RWPE2 (cell line): Measurements from ENCODE around the gene SLC26A6.

Source experiments
- ATAC-seq: fragments of 200-7000 bp; cut with Tn5 transposase; 3 replicates; pipeline ENCODE4 v1.9.1; 2021; ENCODE audit warnings: low read depth
- DNase-seq: peaks from one replicate; pipeline ENCODE4 v3.0.0-alpha.2; 2020; ENCODE audit warnings: low spot score
- H3K27ac ChIP-seq: fragments of 450-650 bp; 2 replicates; pipeline ENCODE4 v1.5.1; 2017; ENCODE audit warnings: mild to moderate bottlenecking; ENCODE audit not compliant: poor library complexity, severe bottlenecking
- H3K27me3 ChIP-seq: fragments of 250-450 bp; sonication (Bioruptor Pico); 2 replicates; pipeline ENCODE4 v1.5.1; 2021; ENCODE audit warnings: mild to moderate bottlenecking, moderate library complexity; ENCODE audit not compliant: insufficient read depth, poor library complexity, severe bottlenecking
- H3K36me3 ChIP-seq: fragments of 250-450 bp; sonication (Bioruptor Pico); 2 replicates; pipeline ENCODE4 v1.5.1; 2020; ENCODE audit warnings: low read depth, mild to moderate bottlenecking, moderate library complexity
- H3K4me1 ChIP-seq: fragments of 250-450 bp; sonication (Bioruptor Pico); 2 replicates; pipeline ENCODE4 v1.5.1; 2021; ENCODE audit warnings: mild to moderate bottlenecking, moderate library complexity; ENCODE audit not compliant: insufficient read depth, poor library complexity, severe bottlenecking
- H3K4me3 ChIP-seq: fragments of 250-450 bp; sonication (Bioruptor Pico); 2 replicates; pipeline ENCODE4 v1.5.1; 2021; ENCODE audit warnings: mild to moderate bottlenecking, moderate library complexity; ENCODE audit not compliant: severe bottlenecking
- H3K9me3 ChIP-seq: fragments of 250-450 bp; sonication (Bioruptor Pico); 2 replicates; pipeline ENCODE4 v1.5.1; 2021; ENCODE audit warnings: mild to moderate bottlenecking, moderate library complexity; ENCODE audit not compliant: severe bottlenecking
- CTCF ChIP-seq: fragments of 450-650 bp; IDR thresholded peaks from one replicate; pipeline ENCODE4 v1.5.1; 2017; ENCODE audit warnings: mild to moderate bottlenecking, moderate library complexity; ENCODE audit not compliant: poor library complexity, severe bottlenecking

SLC26A6 gene

GRCh38 chr3:48594417-48595049 is 40.7 kb downstream of the SLC26A6 start:
- DNase-seq (no peak), ATAC-seq (no peak)
- Histone ChIP-seq H3K4me3 (peak overlapping the region; percentile 77), H3K36me3 (peaks cover 60% of the 10 kb centered on the region), H3K27me3 (no peaks in the 10 kb centered on the region), H3K27ac (peak overlapping the region; percentile 98), H3K4me1 (peaks cover 38% of the 10 kb centered on the region), H3K9me3 (no peaks in the 10 kb centered on the region)
- TF ChIP-seq CTCF, result no peak

- TF ChIP-seq CTCF, result no peak
- ATAC-seq (no peak), DNase-seq (no peak)
- Histone ChIP-seq H3K27ac (peak overlapping the region; percentile 98), H3K27me3 (no peaks in the 10 kb centered on the region), H3K4me3 (peak overlapping the region; percentile 77), H3K36me3 (peaks cover 70% of the 10 kb centered on the region), H3K4me1 (peaks cover 28% of the 10 kb centered on the region), H3K9me3 (no peaks in the 10 kb centered on the region)
Observed at GRCh38 chr3:48593337-48593736, 41.9 kb downstream of the SLC26A6 start.

GRCh38 chr3:48592519-48593087 is 42.7 kb downstream of the SLC26A6 start:
- no peaks in the 10 kb centered on the region for H3K27me3 ChIP-seq
- DNase-seq, result no peak
- H3K9me3 ChIP-seq, result no peaks in the 10 kb centered on the region
- peaks cover 21% of the 10 kb centered on the region for H3K4me1 ChIP-seq
- no peak for TF ChIP-seq CTCF
- peak overlapping the region; percentile 98 for H3K27ac ChIP-seq
- peaks cover 72% of the 10 kb centered on the region for H3K36me3 ChIP-seq
- no peak for ATAC-seq
- H3K4me3 ChIP-seq, result no peak overlapping the region

GRCh38 chr3:48591886-48592518 is 43.3 kb downstream of the SLC26A6 start:
- ATAC-seq, result no peak

More at GRCh38 chr3:48591886-48592518, 43.3 kb downstream of the SLC26A6 start:
- no peak for DNase-seq
- Histone ChIP-seq H3K27me3 (no peaks in the 10 kb centered on the region), H3K4me1 (peaks cover 15% of the 10 kb centered on the region), H3K9me3 (no peaks in the 10 kb centered on the region), H3K4me3 (no peak overlapping the region), H3K27ac (peak overlapping the region; percentile 98), H3K36me3 (peaks cover 73% of the 10 kb centered on the region)
- no peak for TF ChIP-seq CTCF
